Neural cell (in vitro differentiated cells): ENCODE results near the gene ZNF587.

Experiments
- CTCF ChIP-seq: fragments of 450-650 bp; IDR thresholded peaks from 2 replicates; pipeline ENCODE4 v1.5.1; 2014; ENCODE audit warnings: antibody characterized with exemption, mild to moderate bottlenecking, moderate library complexity; ENCODE audit not compliant: poor library complexity, severe bottlenecking
- POLR2AphosphoS5 ChIP-seq: IDR thresholded peaks from 2 replicates; pipeline ENCODE4 v1.6.1; 2012
- TAF1 ChIP-seq: IDR thresholded peaks from 2 replicates; pipeline ENCODE4 v1.6.1; 2012; ENCODE audit warnings: low read depth

GRCh38 chr19:57870225-57870624, 20.6 kb downstream of the ZNF587 start:
- TF ChIP-seq CTCF, result no peak
- no peak for TF ChIP-seq TAF1
- TF ChIP-seq POLR2AphosphoS5, result no peak
